GM12891 (cell line): Measurements from ENCODE around the gene DLL3.

Source experiments
- PAX5 ChIP-seq: IDR thresholded peaks from 2 replicates; pipeline ENCODE4 v1.6.1; 2011; ENCODE audit warnings: low read length, moderate library complexity, mild to moderate bottlenecking; ENCODE audit not compliant: insufficient read depth, severe bottlenecking
- POLR2A ChIP-seq: IDR thresholded peaks from 2 replicates; pipeline ENCODE4 v1.6.1; 2011; ENCODE audit warnings: low read depth, low read length, control low read depth
- POLR2AphosphoS5 ChIP-seq: IDR thresholded peaks from 2 replicates; pipeline ENCODE4 v1.6.1; 2011; ENCODE audit warnings: low read depth, low read length, control low read depth
- SPI1 ChIP-seq: IDR thresholded peaks from 2 replicates; pipeline ENCODE4 v1.6.1; 2011; ENCODE audit warnings: low read depth, low read length, control low read depth
- TAF1 ChIP-seq: IDR thresholded peaks from 2 replicates; pipeline ENCODE4 v1.6.1; 2011; ENCODE audit warnings: low read depth, low read length, control low read depth

- TF ChIP-seq POLR2A (no peak), TAF1 (no peak), PAX5 (no peak), SPI1 (no peak), POLR2AphosphoS5 (no peak)
Measured at GRCh38 chr19:39473443-39473960, 25.2 kb upstream of the DLL3 start.
